ENCODE measurements around the gene GMPS. TPM values are rescaled to one million over a fixed set of nuclear protein-coding genes. Genes with fewer than 3 reads are reported as not detected.

GMPS gene
- total and polyA plus RNA-seq, 2 of the 8 experiments (the other 6 are each of a cell fraction or from before 2014, with no cell fraction given), result 57.7 to 175 TPM

GRCh38 chr3:155960060-155960459, 89.6 kb downstream of the GMPS start:
- Histone ChIP-seq H3K36me3 (ENCODE audit: control insufficient read depth in 2 of 4, insufficient read depth in 4 of 4, low read length in 3 of 4) (no peaks in the 10 kb centered on the region), H2BK120ac (replicated peaks; ENCODE audit: low read depth, low read length) (no peak overlapping the region), H3K79me1 (ENCODE audit: low read depth, low read length) (no peaks in the 10 kb centered on the region), H4K20me1 (replicated peaks in 1 of 2; ENCODE audit: control insufficient read depth in 1 of 2, insufficient read depth in 2 of 2, low read length in 2 of 2) (no peaks in the 10 kb centered on the region), H4K8ac (ENCODE audit: extremely low read depth, insufficient read depth, low read length) (no peak overlapping the region), H4K5ac (ENCODE audit: insufficient read length, low read depth, low read length) (no peak overlapping the region), H3K79me2 (ENCODE audit: control insufficient read depth in 1 of 2, insufficient read depth in 2 of 2, low read length in 2 of 2) (no peaks in the 10 kb centered on the region), H3K4me2 (ENCODE audit: insufficient read depth in 1 of 2, low read depth in 2 of 2, low read length in 2 of 2) (no peak overlapping the region), H3K4me3 (ENCODE audit: extremely low read depth in 1 of 4, insufficient read depth in 2 of 4, low read depth in 3 of 4, low read length in 4 of 4) (no peak overlapping the region), H2BK15ac (ENCODE audit: low read length) (no peak overlapping the region), H3K27ac (ENCODE audit: low read depth, low read length) (no peak overlapping the region), H3K18ac (ENCODE audit: extremely low read depth, low read length) (no peak overlapping the region), H3K56ac (replicated peaks; ENCODE audit: insufficient read length, low read depth, low read length) (no peak overlapping the region), H3K23me2 (ENCODE audit: low read depth, low read length) (no peaks in the 10 kb centered on the region; the same call in 1 of the 2 replicates), H3K14ac (ENCODE audit: insufficient read length) (no peak overlapping the region), H2BK20ac (ENCODE audit: low read length) (no peak overlapping the region), H4K91ac (replicated peaks; ENCODE audit: insufficient read length, low read length) (no peak overlapping the region), H2AFZ (ENCODE audit: low read length) (no peak overlapping the region), H3K4me1 (replicated peaks in 1 of 4; ENCODE audit: control insufficient read depth in 3 of 4, insufficient read depth in 4 of 4, low read length in 3 of 4) (no peaks in the 10 kb centered on the region), H2AK5ac (ENCODE audit: low read depth, low read length) (no peak overlapping the region), H3K9ac (replicated peaks in 1 of 4; ENCODE audit: extremely low read depth in 1 of 4, low read depth in 3 of 4, low read length in 3 of 4) (no peak overlapping the region), H3K27me3 (replicated peaks in 1 of 4; ENCODE audit: control insufficient read depth in 3 of 4, extremely low read depth in 1 of 4, insufficient read depth in 3 of 4, low read length in 3 of 4) (no peaks in the 10 kb centered on the region), H3K9me3 (ENCODE audit: insufficient read depth in 2 of 2, low read depth in 1 of 2, low read length in 1 of 2) (no peaks in the 10 kb centered on the region; a peak in 1 of 4 replicates), H2BK12ac (ENCODE audit: low read depth, low read length) (no peak overlapping the region), H3K23ac (ENCODE audit: insufficient read length) (no peak overlapping the region), H3K4ac (replicated peaks; ENCODE audit: insufficient read length, low read depth, low read length) (no peak overlapping the region), H2BK5ac (ENCODE audit: low read depth, low read length) (no peak overlapping the region)
- no peak for DNase-seq (ENCODE audit: low read depth in 1 of 2, low spot score in 2 of 2)
- ChIA-PET CTCF (ENCODE audit: partially characterized antibody) (interaction anchor here (1.5 kb wide), 1 partner anchor 12 kb away, joined by 6 read pairs; no protein-coding TSS in a partner anchor), POLR2A (ENCODE audit: partially characterized antibody) (interaction anchor here (0.6 to 1.0 kb wide), 2 partner anchors 9 to 13 kb away, joined by 3 read pairs; no protein-coding TSS in a partner anchor)
- FAIRE-seq, result no peak
- WGBS, 2 experiments (ENCODE audit: extremely low coverage in 1 of 2, insufficient coverage in 1 of 2, insufficient read length in 1 of 2, insufficient replicate concordance in 2 of 2, low coverage in 1 of 2, low lambda C conversion rate in 2 of 2, missing lambda C conversion rate in 1 of 2), result 90% methylated on average over 8 of the region's 8 CpGs; no CpG with 5 or more reads in 1 of the 2 experiments
- TF ChIP-seq BRCA1 (IDR thresholded peaks at IDR 0.05; ENCODE audit: low read depth, low read length) (no peak), E2F6 (IDR thresholded peaks at IDR 0.05) (no peak), JUN (IDR thresholded peaks at IDR 0.05; ENCODE audit: low read depth, low read length) (no peak), ZNF274 (IDR thresholded peaks at IDR 0.05; ENCODE audit: borderline replicate concordance, extremely low read depth, low read length) (no peak), SP2 (IDR thresholded peaks at IDR 0.05; ENCODE audit: low read length) (no peak), MAFK (IDR thresholded peaks at IDR 0.05; ENCODE audit: low read depth, low read length) (no peak), NRF1 (IDR thresholded peaks at IDR 0.05; ENCODE audit: low read depth, low read length) (no peak), PHF8 (conservative IDR thresholded peaks at IDR 0.05; ENCODE audit: low read depth, low read length) (no peak), RFX5 (IDR thresholded peaks at IDR 0.05; ENCODE audit: borderline replicate concordance, low read depth, low read length) (no peak), SIX5 (IDR thresholded peaks at IDR 0.05; ENCODE audit: low read depth, low read length) (no peak), RBBP5 (IDR thresholded peaks at IDR 0.05; ENCODE audit: borderline replicate concordance, low read depth, low read length) (no peak), POLR2AphosphoS5 (IDR thresholded peaks at IDR 0.05; ENCODE audit: low read depth, low read length) (no peak)

Measured in H1 (cell line).